Lung (tissue), 12 donors: ENCODE measurements around the gene ATF7IP. TPM values are rescaled to one million over a fixed set of nuclear protein-coding genes. Genes with fewer than 3 reads are reported as not detected.

Experiments used
- ATAC-seq: fragments of 200-7000 bp; cut with Tn5 transposase; one replicate; pipeline ENCODE4 v1.9.1; 2020; ENCODE audit warnings: moderate number of reproducible peaks; ENCODE audit not compliant: insufficient read depth, low FRiP score
- DNase-seq, 3 donors: peaks; one replicate each; pipeline ENCODE4 v3.0.0-alpha.2; 2013 to 2017
- H3K27ac ChIP-seq, 2 donors: one replicate each; pipeline ENCODE4 v1.5.1; 2013; ENCODE audit warnings: mild to moderate bottlenecking in 2 of 2, moderate library complexity in 2 of 2, control low read depth in 1 of 2, inconsistent platforms in 1 of 2, low read depth in 1 of 2, low read length in 1 of 2
- H3K27me3 ChIP-seq, 3 donors: one replicate each; pipeline ENCODE4 v1.5.1; 2013; ENCODE audit warnings: low read length in 2 of 3; ENCODE audit not compliant: control insufficient read depth in 3 of 3, insufficient read depth in 3 of 3
- H3K36me3 ChIP-seq, 4 donors: one replicate each; pipeline ENCODE4 v1.5.1; 2013; ENCODE audit warnings: low read length in 4 of 4, mild to moderate bottlenecking in 1 of 4, moderate library complexity in 1 of 4; ENCODE audit not compliant: control insufficient read depth in 4 of 4, insufficient read depth in 4 of 4
- H3K4me1 ChIP-seq, 5 donors: one replicate each; pipeline ENCODE4 v1.5.1; 2013; ENCODE audit warnings: low read length in 5 of 5, mild to moderate bottlenecking in 2 of 5, moderate library complexity in 1 of 5; ENCODE audit not compliant: control insufficient read depth in 5 of 5, insufficient read depth in 5 of 5
- H3K4me3 ChIP-seq: one replicate; pipeline ENCODE4 v1.5.1; 2013; ENCODE audit warnings: mild to moderate bottlenecking, control low read depth, moderate library complexity
- H3K9ac ChIP-seq, 2 donors: one replicate each; pipeline ENCODE4 v1.5.1; 2013; ENCODE audit warnings: low read length in 2 of 2, control low read depth in 1 of 2; ENCODE audit not compliant: insufficient read depth in 1 of 2
- H3K9me3 ChIP-seq, 4 donors: one replicate each; pipeline ENCODE4 v1.5.1; 2013; ENCODE audit warnings: low read length in 3 of 4, mild to moderate bottlenecking in 1 of 4, moderate library complexity in 1 of 4; ENCODE audit not compliant: control insufficient read depth in 4 of 4, insufficient read depth in 3 of 4
- WGBS, 2 donors: extraction: QIAGEN DNeasy Blood & Tissue Kit; methylation state at CpG; one replicate each; pipeline ENCODE4 v1.1.7; 2013; 5-methylcytosine and 5-hydroxymethylcytosine counted together
- polyA plus RNA-seq, 2 donors: library from polyadenylated mRNA; stranded (reverse); fragments of 200-250 nt; gene quantifications; one replicate each; pipeline ENCODE4 v1.2.1, GENCODE V29; 2013
- total RNA-seq, 2 donors: library from RNA; depleted of rRNA in 1 of 2; stranded (reverse); fragments of >200 nt in 1 of 2; gene quantifications; one replicate each; pipeline ENCODE4 v1.2.1, GENCODE V29; 2014 to 2021
- TF ChIP-seq, protein P1 (sequence below): IDR thresholded peaks from 2 replicates; pipeline ENCODE4 v1.5.1; 2012; ENCODE audit warnings: mild to moderate bottlenecking; ENCODE audit errors: control extremely low read depth, extremely low read depth
- donor health status: control.
- donor health status: control.
- donor health status: Bipolar disorder and iron deficiency.
- donor health status: healthy.
- donor health status: DM: yes; HTN: yes; CAD: no.

ATF7IP gene
- total and polyA plus RNA-seq, 4 donors = 6.9 to 122 (median 33.1) TPM

DNA sequence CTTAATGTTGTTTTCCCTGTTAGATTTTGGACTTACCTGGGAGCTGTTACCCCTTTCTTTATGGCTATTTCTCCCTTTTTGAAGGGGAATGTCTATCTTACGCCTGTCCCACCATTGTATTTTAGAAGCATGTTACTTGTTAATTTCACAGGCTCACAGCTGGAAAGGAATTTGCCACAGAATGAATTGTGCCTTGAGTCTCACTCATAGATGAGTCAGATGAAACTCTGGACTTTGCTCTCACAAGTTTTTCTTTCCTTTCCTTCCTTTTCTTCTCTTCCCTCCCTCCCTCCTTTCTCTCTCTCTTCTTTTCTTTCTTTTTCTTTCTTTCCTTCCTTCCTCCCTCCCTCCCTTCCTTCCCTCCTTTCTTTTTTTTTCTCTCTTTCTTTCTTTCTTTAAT, 9.3 kb upstream of the ATF7IP start:
- WGBS, 2 donors = 92 to 100% methylated on average over 1 of the region's 1 CpG
- Histone ChIP-seq H3K4me3 (no peak overlapping the region), H3K9me3 (peaks cover 0 to 11% (median 3%) of the 10 kb centered on the region in 4 donors), H3K4me1 (no peaks in the 10 kb centered on the region), H3K9ac (no peak overlapping the region), H3K27me3 (no peaks in the 10 kb centered on the region), H3K36me3 (no peaks in the 10 kb centered on the region), H3K27ac (no peak overlapping the region)
- ATAC-seq = no peak
- TF ChIP-seq, protein P1, sequence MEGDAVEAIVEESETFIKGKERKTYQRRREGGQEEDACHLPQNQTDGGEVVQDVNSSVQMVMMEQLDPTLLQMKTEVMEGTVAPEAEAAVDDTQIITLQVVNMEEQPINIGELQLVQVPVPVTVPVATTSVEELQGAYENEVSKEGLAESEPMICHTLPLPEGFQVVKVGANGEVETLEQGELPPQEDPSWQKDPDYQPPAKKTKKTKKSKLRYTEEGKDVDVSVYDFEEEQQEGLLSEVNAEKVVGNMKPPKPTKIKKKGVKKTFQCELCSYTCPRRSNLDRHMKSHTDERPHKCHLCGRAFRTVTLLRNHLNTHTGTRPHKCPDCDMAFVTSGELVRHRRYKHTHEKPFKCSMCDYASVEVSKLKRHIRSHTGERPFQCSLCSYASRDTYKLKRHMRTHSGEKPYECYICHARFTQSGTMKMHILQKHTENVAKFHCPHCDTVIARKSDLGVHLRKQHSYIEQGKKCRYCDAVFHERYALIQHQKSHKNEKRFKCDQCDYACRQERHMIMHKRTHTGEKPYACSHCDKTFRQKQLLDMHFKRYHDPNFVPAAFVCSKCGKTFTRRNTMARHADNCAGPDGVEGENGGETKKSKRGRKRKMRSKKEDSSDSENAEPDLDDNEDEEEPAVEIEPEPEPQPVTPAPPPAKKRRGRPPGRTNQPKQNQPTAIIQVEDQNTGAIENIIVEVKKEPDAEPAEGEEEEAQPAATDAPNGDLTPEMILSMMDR = no peak
- no peak for DNase-seq

DNA sequence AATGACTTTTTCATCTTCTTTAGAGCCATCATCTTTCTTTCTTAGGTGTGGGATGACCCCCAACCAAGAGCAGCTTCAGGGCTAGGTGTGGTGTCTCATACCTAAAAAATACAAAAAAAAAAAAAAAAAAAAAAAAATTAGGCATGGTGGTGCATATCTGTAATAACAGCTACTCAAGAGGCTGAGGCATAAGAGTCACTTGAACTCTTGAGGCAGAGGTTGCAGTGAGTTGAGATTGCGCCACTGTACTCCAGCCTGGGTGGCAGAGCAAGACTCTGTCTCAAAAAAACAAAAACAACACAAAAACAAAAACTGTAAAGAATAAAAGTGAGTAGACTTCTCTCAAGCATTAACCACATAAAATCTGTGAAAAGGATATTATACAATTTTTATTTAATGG, 8.0 kb upstream of the ATF7IP start:
- no peak overlapping the region for H3K4me3 ChIP-seq
- ATAC-seq = no peak
- no peaks in the 10 kb centered on the region for H3K36me3 ChIP-seq
- H3K9me3 ChIP-seq = peaks cover 0 to under 1% (median 0%) of the 10 kb centered on the region in 4 donors
- 65 to 78% methylated on average over 1 of the region's 1 CpG for WGBS, 2 donors
- H3K9ac ChIP-seq = no peak overlapping the region
- TF ChIP-seq, protein P1 = no peak
- no peak overlapping the region for H3K27ac ChIP-seq
- H3K27me3 ChIP-seq = no peaks in the 10 kb centered on the region
- DNase-seq = peak in 2 of 3 donors; percentile 12 to 55
- no peaks in the 10 kb centered on the region for H3K4me1 ChIP-seq

DNA sequence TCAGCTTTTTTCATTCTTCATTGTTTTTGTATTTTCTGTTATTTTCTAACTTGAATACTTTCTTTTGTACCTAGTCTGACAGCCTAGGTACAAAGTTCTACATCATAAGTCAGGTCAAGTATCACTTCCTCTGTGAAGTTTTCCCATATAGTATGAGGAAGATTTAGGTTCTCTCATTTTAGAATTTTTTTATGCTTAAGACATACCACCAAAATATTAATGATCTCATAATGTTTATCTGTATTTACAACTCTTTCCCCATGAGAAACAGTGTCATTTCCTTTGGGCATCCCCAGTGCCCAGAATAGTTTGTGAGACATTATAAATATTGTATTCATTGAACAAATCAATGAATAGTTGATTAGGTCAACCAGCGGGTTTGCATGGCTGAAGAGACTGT, 3.1 kb upstream of the ATF7IP start:
- ATAC-seq = no peak
- no peak overlapping the region for H3K27ac ChIP-seq
- WGBS, 2 donors = 73 to 85% methylated on average over 1 of the region's 1 CpG

More for the DNA sequence above, 3.1 kb upstream of the ATF7IP start:
- Histone ChIP-seq H3K36me3 (no peaks in the 10 kb centered on the region), H3K9ac (no peak overlapping the region), H3K9me3 (peaks cover 0 to 2% (median under 1%) of the 10 kb centered on the region in 4 donors), H3K4me3 (no peak overlapping the region), H3K4me1 (peaks cover 0 to 3% (median 0%) of the 10 kb centered on the region in 5 donors), H3K27me3 (no peaks in the 10 kb centered on the region)
- TF ChIP-seq, protein P1 = no peak
- no peak for DNase-seq
